HG03342 (cell line): ENCODE data around the gene FIGN.

ENCODE experiments used
- ATAC-seq: cut with Tn5 transposase; IDR thresholded peaks from one replicate; pipeline ENCODE4 v1.9.1; 2021; ENCODE audit warnings: mild to moderate bottlenecking, moderate library complexity; ENCODE audit not compliant: unreplicated experiment

Gene FIGN

GRCh38 chr2:163667064-163667887 lies 68.5 kb downstream of the FIGN start:
- ATAC-seq = no peak

GRCh38 chr2:163665817-163666216 lies 70.0 kb downstream of the FIGN start:
- ATAC-seq = no peak

- no peak for ATAC-seq
Measured at GRCh38 chr2:163665051-163665450, 70.8 kb downstream of the FIGN start.

- ATAC-seq = no peak
Measured at GRCh38 chr2:163664610-163665009, 71.2 kb downstream of the FIGN start.

GRCh38 chr2:163662141-163662780 lies 73.5 kb downstream of the FIGN start:
- no peak for ATAC-seq

- ATAC-seq = no peak
Measured at GRCh38 chr2:163659224-163659623, 76.6 kb downstream of the FIGN start.

- ATAC-seq = no peak
Measured at GRCh38 chr2:163658556-163658955, 77.3 kb downstream of the FIGN start.

GRCh38 chr2:163657281-163657656 lies 78.5 kb downstream of the FIGN start:
- no peak for ATAC-seq

GRCh38 chr2:163656622-163657280 lies 79.1 kb downstream of the FIGN start:
- ATAC-seq = no peak

GRCh38 chr2:163655667-163656066 lies 80.1 kb downstream of the FIGN start:
- ATAC-seq = no peak

- no peak for ATAC-seq
Measured at GRCh38 chr2:163652751-163653150, 83.1 kb downstream of the FIGN start.

GRCh38 chr2:163649080-163649479 lies 86.7 kb downstream of the FIGN start:
- ATAC-seq = no peak

GRCh38 chr2:163647300-163647699 lies 88.5 kb downstream of the FIGN start:
- no peak for ATAC-seq

GRCh38 chr2:163646687-163647086 lies 89.1 kb downstream of the FIGN start:
- no peak for ATAC-seq

- ATAC-seq = no peak
Measured at GRCh38 chr2:163644238-163644637, 91.6 kb downstream of the FIGN start.

GRCh38 chr2:163641986-163642385 lies 93.8 kb downstream of the FIGN start:
- no peak for ATAC-seq

- ATAC-seq = no peak
Measured at GRCh38 chr2:163640542-163641193, 95.1 kb downstream of the FIGN start.

- ATAC-seq = no peak
Measured at GRCh38 chr2:163637871-163638270, 97.9 kb downstream of the FIGN start.

- ATAC-seq = no peak
Measured at GRCh38 chr2:163633291-163633690, 102.5 kb downstream of the FIGN start.

- no peak for ATAC-seq
Measured at GRCh38 chr2:163630836-163631235, 105.0 kb downstream of the FIGN start.

GRCh38 chr2:163626639-163627109 lies 109.1 kb downstream of the FIGN start:
- ATAC-seq = no peak
